Uterus (tissue), 2 donors: Measurements from ENCODE around the gene DDX42.

Source experiments
- CTCF ChIP-seq, 4 experiments: fragments of 200-600 bp in 2 of 4; fragments of 450-650 bp in 2 of 4; sonication (generic) in 2 of 4; IDR thresholded peaks; one replicate each; pipeline ENCODE4 v1.5.1; 2016 to 2019; ENCODE audit warnings: antibody characterized with exemption in 4 of 4, mild to moderate bottlenecking in 2 of 4, moderate library complexity in 1 of 4
- POLR2A ChIP-seq, 2 donors: fragments of 450-650 bp; IDR thresholded peaks; one replicate each; pipeline ENCODE4 v1.6.1; 2016; ENCODE audit warnings: antibody characterized with exemption in 2 of 2, mild to moderate bottlenecking in 1 of 2, moderate library complexity in 1 of 2

DNA sequence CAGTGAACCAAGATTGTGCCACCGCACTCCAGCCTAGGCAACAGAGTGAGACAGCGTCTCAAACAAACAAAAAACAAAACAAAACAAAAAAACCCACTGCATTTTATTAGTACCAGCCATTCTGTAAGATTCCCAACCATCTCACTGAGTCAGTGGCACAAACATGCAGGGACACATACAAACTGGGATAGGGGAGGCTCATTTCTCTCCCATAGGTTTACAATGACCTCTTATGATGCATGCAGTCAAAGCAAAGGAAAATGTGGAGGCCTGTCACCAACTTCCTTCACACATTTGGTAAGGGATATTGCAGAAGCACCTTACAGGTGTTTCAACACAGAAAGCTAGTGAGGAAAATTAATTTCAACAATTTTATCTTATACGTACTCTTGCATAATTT, 19.9 kb upstream of the DDX42 start:
- no peak for TF ChIP-seq CTCF (IDR thresholded peaks at IDR 0.05)
- TF ChIP-seq POLR2A (IDR thresholded peaks at IDR 0.05): no peak
